ENCODE results near the gene FBLN2.
A peak's percentile ranks its signal among the peaks of the same experiment; 100 is the strongest.
"Not testable (repeated sequence)": the region's sequence is repeated elsewhere in the genome, so short reads cannot be mapped to it uniquely, and the experiment has no call there.

FBLN2 gene

DNA sequence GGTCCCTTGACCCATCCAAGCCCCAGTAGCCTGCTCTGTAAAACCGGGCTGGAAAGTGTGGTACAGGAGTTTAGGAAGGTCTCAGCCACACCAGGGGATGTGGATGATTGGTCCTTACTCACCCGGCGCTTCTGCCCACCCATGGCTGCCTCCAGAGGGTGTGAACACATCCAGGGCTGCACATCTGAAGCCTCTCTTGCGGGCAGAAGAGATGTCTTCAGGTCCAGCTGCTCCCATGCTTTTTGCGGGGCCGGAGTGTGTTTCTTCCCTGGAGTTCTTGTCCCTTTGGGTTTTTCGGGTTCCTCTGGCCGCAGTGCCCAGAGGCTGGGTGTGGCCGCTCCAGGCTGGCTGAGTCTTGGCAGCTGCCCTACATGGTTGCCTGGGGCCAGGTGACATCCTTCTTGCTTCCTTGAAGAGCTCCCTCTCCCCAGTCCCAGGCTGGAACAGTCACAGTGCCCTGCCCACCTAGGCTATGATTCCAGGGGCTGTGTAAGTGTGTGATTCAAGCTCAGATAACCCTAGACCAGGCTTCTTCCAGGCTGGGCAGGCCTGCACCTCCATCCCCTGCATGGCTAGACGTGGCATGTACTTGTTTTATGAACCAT, 34.9 kb upstream of the FBLN2 start:
- DNase-seq = no peak

DNA sequence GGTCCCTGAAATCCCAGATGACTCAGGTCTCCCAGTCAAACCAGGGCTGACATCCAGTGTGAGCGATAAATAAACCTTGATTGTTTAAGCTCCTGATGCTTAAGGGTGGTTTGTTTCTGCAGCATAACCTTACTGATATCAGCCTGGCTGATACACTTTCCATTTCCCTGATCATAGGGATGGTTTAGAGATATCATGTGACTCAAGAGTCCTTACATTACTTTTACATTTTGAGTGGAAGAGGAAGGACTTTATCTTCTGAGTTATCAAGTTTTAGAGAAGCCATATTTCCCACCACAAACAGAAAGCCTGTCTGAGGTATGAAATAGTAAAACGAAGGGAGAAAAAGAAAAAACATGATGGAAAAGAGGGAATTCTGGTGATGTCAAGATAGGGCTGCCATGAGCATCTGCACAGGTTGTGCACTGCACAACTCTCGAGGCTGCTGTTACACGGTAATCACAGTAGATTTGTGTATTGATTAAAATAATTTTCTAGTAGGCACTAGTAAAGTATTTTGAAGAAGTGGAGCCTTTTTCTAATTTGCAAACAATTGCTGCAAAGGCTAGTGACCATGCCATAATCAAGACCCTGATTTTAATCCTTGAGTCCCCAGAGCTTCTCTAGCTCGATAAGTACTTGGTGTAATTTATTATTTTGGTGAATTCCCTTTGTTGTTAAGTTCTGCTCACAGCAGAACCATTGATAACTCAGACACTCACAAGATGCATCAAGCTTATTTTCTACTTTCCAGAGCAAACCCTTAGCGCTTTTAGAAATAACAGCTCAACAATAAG, 34.1 kb upstream of the FBLN2 start:
- no peak for DNase-seq

DNA sequence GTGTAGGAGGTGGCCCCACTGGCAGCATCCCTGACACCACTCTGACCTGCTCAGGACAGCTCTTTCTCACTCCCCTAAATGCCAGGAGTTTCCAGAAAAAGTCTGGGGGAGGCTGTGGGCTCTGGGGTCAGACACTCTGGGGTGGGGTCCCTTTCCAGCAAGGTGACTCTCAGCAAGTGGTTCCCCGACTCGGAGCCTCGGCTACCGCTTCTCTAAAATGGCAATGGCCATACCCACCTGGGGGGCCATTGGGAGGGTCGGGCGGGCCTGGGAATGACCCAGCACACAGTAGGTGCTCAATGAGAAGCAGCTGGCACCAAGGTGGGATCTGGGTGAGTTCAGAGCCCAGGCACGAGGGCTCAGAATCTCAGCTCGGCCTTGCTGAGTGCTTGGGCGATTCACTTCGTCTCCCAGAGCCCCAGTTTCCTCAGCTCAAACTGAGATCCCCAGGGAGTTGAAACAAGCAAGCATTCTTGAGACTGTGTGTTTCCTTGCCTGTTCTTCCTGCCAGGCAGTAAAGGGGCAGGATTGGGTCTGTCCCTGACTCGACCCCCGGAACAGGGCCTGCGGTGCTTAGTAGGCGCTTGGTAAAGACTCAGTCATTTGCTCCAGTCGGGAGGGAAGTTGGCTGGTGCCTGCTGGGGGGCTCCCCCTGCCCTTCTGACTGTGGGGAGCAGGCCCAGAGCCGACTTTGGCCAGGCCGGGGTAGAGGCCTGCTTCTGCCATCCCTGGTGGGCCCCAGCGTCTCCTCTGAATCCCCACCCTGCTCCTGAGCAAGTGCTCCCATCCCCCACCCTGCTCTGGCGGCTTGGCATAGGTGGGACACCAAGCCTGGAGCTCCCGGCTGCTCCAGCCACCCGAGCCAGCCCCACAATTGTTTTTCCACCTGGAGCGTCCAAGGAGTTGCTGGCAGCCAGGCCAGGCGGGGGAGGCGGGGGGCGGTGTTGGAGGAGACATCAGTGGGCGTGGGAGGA, 32.9 kb upstream of the FBLN2 start:
- DNase-seq = no peak

DNA sequence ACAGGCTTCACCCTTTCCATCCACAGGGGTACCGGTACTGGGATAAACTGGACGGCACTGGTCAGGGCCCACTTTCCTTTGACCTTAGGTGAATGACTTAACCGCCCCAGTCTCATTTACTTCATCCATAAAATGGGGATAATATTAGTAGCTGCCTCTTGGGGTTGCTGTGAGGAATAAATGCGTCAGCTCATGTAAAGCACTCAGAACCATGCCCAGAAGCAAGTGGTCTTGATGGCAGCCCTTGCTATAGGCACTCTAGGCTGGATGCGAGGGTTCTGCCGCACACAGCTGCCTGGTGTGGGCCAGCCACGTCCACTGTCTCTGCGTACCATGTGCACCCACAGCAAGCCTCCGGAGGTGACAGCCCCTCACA, 32.2 kb upstream of the FBLN2 start:
- DNase-seq = no peak

DNA sequence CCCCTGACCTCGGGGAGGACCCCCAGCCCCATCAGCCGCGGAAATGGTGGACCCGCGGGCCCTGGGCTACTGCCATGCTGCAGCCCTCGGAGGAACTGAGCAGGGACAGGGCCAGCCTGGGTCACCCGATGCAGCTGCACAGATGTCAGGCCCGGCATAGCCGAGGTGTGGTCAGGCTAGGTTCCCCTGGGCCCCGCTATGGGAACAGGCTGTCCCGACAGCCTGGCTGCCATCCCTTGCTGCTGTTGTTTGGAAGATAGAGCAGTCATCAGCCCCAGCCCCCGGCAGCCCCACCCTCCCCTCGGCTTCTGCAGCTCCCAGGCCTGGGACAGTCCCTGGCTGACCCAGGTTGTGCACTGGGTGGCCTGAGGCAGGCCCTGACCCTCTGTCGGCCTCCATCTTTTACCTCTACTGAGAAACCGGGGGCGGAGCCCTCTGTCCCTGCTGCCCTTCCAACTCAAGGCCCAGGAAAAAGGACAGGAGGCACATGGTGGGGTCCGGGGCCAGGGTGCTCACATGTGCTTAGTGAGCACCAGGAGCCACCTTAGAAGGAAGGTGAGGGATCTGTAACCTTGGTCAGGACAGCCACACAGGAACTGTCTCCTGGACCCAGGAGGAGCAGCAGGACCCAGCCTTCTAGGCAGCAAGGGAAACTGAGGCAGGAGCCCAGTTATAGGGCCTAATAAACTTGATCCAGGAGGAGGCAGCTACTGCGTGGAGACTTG, 31.5 kb upstream of the FBLN2 start:
- DNase-seq = no peak

DNA sequence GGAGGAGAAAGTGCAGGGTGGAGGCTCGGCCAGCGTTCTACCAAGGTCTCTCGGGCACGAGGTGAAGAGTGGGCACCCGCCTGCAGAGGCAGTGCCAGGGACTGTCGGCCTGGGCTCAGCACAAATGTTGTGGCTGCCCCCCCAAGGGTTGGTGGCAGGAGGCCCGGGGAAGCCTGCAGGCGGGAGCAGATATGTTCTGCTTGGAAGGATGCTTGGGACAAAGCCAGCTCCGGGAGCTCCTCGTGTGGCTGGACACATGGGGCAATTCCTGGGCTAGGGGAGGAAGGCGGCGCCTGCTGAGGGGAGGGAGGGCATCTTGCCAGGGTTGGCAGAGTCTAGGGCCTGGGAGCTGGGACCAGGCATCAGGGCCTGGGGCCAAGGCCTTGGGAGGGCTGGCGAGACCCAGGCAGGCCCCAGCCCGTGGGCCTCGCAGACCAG, 30.4 kb upstream of the FBLN2 start:
- peak in 43 of 51 donors; percentile 22 to 80 (median 61) for DNase-seq

DNA sequence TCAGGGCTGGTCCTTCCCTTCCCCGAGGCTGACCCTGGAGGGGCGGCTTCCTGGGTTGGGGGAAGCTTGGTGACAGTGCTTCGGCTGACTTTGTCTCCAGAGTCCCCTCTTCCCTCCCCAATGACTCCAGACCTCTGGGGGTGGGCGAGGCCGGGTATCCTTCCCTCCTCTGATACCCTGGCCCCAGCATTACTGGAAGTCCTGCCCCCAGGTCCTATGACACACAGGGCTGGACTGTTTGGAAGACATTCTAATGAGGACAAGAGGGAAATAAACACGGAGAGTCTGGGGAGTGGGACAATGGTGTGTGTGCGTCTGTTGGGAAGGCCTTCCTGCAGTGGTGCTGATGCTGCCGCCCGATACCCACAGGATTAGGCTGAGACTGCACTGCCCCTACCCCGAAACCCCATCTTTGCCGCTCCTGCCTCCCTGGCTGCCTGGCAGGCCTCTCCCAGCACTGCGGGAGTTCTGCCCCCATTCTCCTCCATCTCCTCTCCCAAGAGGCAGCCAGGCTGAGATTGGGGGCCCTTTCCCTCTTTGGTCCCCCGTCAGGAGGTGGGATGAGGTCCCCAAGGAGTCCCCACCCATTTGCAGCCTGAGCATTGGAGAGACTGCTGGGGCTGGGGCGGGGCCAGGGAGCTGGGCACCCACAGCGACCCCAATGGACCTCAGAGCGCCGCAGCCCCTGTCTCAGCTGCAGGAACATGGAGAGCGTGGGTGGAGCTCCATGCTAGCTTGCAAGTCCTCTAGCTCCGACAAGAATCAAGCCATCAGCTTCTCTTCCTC, 29.7 kb upstream of the FBLN2 start:
- DNase-seq = no peak

DNA sequence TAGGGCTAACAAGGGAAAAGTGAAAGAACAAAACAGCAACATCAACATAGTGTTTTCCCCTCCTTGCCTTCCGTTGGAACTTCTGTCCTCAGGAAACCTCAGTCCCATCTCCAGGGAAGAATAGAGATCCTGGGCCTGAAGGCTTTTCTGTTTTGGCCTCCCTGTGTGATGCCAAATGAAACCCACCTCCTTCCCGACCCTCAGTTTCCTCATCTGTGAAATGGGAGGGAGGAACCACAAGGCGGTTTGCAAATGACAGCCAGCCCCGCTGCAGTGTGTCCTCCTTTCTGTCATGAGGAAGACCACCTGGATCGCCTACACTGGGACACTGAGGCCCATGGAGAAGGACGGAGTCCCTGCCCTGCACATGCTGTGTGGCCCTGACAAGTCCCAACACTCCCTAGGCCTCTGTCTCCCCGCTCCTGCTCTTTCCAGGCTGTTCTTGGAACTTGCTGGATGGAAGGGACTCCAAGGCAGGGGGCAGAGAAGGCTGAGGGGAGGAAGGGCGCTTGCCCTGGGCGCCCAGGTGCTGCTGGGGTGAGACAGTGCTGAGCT, 28.5 kb upstream of the FBLN2 start:
- DNase-seq = no peak

DNA sequence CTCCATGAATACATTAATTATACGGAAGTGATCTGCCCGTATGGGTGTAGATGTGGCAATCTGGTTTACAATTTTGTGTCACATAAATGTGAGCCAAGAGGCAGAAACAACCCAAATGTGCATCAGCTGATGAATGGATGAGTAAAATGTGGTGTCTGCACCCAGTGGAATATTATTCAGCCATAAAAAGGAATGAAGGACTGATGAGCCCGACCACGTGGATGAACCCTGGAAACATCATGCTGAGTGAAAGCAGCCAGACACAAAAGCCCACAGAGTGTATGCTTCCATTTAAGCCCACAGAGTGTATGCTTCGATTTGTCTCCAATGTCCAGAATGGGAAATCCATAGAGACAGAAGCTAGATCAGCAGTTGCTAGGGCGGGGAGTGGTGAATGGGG, 27.6 kb upstream of the FBLN2 start:
- no peak for DNase-seq

DNA sequence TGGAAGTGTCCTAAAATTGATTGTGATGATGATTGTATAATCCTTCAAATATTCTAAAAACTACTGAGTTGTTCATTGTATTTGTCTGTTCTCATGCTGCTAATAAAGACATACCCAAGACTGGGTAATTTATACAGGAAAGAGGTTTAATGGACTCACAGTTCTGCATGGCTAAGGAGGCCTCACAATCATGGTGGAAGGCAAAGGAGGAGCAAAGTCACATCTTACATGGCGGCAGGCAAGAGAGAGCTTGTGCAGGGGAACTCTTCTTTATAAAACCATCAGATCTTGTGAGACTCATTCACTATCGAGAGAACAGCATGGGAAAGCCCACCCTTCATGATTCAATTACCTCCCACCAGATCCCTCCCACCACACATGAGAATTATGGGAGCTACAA, 27.2 kb upstream of the FBLN2 start:
- DNase-seq = not testable (repeated sequence)

DNA sequence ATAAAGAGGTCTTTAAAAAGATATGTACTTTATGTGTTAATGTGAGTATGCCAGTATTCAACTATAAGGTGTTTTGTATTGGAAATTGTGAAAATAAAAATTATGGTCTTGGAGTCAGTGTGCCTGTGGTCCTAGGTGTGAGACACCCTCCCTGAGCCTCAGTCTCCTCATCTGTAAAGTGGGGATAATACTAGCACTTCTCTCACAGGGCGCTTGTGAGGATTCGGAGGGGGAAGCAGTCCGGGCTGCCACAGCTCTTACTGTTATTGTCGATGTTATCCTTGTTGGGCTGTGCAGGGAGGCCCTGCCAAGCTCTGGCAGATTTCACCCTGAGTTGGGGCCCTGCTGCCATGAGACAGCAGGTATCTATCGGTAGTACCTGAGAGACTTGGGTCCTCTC, 26.7 kb upstream of the FBLN2 start:
- no peak for DNase-seq

DNA sequence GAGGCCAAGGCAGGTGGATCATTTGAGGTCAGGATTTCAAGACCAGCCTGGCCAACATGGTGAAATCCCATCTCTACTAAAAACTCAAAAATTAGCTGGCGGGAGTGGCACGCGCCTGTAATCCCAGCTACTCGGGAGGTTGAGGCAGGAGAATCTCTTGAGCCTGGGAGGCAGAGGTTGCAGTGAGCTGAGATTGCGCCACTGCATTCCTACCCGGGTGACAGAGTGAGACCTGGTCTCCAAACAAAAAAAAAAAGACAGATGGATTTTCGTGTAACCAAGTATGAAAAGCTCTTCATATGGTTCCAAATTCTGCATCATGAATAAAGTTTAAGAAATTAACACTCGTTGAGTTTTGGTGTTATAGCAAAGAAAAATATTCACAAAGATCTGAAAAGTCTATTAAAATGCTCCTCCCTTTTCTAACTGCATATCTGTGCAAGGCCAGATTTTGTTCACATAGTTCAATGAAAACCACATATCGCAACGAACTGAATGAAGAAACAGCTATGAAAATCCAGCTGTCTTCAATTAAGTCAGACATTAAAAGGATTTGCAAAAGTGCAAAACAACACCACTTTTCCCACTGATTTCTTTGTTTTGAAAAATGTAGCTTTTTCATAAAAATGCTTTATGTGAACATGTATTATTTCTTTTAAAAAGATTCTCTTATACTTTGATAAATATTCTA, 23.8 kb upstream of the FBLN2 start:
- no peak for DNase-seq

DNA sequence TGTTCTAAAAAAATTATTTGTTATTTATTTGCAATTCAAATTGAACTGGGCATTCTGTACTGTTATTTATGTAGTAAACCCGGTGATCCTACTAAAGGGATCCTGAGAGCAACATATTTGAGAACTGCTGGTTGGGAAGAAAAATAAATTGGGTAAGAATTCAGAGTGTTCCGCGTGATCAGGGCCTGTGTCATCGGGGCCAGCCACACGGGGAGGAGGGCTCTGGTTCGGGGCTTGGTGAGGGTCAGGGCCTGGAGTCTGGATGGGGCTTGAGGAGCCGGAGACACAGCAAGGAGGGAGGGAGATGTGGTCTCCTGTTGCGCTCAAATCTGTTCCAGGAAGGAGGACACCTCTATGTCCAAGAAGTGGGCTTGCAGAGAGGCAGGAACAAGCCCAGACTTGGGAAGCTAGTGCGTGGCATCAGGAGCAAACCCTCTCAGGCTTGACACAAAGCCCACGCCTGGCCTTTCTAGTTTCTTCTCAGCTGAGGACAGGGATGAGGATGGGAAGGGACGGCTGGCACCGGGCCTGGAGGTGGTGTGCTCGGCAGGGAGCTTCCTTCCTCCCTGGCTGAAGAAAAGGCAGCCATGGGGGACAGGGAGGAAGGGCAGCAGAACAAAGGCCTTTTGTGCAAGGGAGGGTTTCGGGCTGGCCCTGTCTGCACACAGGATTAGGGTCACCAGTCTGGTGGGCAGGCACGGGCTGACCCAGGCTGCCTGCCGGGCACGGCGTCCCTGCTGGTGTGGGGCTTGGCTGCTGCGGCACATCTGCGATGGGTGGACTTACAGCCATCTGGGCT, 22.9 kb upstream of the FBLN2 start:
- no peak for DNase-seq

DNA sequence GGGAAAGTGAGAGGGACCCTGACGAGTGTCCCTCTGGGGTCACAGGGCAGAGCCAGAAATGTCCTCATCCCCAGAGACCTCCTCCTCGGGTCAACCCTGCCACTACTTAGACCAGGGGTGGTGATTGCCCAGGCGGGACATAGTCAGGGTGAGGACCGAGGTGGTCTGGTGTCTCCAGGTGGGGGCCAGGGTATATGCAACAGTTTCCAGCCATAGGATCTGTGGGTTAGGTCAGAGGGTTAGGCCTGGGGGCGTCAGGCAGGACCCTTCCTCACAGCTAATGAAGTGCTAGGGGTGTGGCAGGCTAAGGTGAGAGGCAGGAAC, 22.3 kb upstream of the FBLN2 start:
- DNase-seq = no peak

DNA sequence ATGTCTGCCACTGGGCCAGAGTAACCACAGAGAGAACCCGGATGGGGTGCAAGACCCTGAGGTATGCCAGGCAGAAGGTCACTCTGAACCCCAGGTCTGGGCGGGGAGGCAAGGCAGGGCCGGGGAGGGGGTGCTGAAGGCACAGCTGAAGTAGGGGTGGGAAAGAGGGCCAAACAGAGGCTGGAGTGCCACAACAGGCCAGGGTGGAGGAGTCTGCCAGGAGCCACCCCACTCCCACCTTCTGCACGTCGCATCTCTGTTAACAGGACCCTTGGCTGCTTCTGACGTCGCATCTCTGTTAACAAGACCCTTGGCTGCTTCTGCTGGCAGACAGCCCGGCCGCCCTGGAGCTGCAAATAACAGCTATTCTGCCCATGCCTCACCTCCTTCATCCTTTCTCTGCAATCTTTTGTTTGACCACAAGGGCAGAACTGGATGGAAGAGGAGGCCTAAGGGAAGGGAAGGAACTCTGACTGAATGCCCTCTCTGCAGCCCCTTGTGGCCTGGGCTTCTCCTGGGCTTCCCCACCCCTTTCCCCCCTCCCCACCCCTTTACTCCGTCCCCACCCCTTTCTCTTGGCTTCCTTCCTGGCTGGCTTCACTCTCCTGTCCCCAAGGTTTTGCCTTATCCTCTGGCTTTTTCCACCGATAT, 20.6 kb upstream of the FBLN2 start:
- DNase-seq = no peak

DNA sequence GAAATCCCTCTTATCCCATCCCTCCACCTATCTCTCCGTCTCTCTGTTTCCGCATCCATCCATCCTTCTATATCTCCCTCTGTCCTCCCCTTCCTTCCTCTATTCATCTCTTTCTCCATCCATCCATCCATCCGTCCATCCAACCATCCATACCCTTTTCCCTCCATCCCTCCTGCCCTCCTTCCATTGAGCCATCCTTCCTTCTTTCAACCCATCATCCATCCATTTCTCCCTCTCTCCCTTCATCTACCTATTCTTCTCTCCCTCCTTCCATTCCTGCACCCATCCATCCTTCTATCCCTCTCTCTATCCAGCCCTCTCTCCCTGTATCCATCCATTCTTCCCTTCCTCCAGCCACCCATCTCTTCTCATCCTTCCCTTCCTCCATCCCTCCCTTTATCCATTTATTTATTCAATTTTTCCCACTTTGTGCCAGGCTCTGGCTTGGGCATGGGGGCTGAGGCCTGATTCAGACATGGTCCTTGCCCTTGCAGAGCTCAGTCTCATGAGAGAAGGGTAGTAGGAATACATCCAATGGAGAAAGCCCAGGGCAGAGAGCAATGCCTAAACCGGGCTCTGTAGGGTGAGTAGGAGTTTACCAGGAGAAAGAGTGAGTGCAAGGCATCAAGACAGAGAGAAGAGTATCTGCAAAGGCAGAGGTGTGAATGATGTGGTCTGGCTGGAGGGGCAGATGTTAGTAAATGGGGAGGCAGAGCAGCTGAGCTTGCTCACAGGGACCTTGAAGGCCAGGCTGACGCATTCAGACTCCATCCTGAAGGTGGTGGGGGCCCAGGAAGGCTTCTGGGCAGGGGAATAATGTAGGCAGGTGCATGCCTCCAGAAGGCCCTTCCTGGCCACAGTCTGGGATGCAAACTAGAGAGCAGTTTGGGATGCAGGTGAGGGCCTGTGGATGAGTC, 19.5 kb upstream of the FBLN2 start:
- DNase-seq = no peak
